GM21528 (cell line): ENCODE results near the gene PIGO.

ENCODE experiments used
- ATAC-seq: cut with Tn5 transposase; IDR thresholded peaks from one replicate; pipeline ENCODE4 v1.9.1; 2021; ENCODE audit warnings: mild to moderate bottlenecking, moderate library complexity; ENCODE audit not compliant: unreplicated experiment, low FRiP score

PIGO gene

GRCh38 chr9:35107297-35108290 is 11.2 kb upstream of the PIGO start:
- ATAC-seq: no peak

- ATAC-seq: no peak
Observed at GRCh38 chr9:35106343-35106730, 9.9 kb upstream of the PIGO start.

- ATAC-seq: no peak
Observed at GRCh38 chr9:35105571-35106342, 9.4 kb upstream of the PIGO start.

GRCh38 chr9:35105126-35105525 is 8.7 kb upstream of the PIGO start:
- no peak for ATAC-seq

GRCh38 chr9:35104586-35104985 is 8.2 kb upstream of the PIGO start:
- no peak for ATAC-seq

- no peak for ATAC-seq
Observed at GRCh38 chr9:35103660-35104191, 7.3 kb upstream of the PIGO start.

- peak; percentile 83 for ATAC-seq
Observed at GRCh38 chr9:35102769-35103659, 6.6 kb upstream of the PIGO start, which contains the start of gene STOML2. Gene STOML2, minus strand, starts transcription at chr9:35103131. Its CDS starts 37 bp downstream, at chr9:35103094.

- ATAC-seq: peak; percentile 3
Observed at GRCh38 chr9:35102465-35102768, 6.0 kb upstream of the PIGO start.

- ATAC-seq: no peak
Observed at GRCh38 chr9:35097573-35097972, 1.2 kb upstream of the PIGO start.

GRCh38 chr9:35091536-35091935 is 4.9 kb downstream of the PIGO start:
- no peak for ATAC-seq

GRCh38 chr9:35089434-35089833 is 7.0 kb downstream of the PIGO start:
- ATAC-seq: no peak

- no peak for ATAC-seq
Observed at GRCh38 chr9:35085078-35085477, 11.3 kb downstream of the PIGO start.

- ATAC-seq: peak; percentile 83
Observed at GRCh38 chr9:35079426-35080341, 16.7 kb downstream of the PIGO start, which contains the start of gene FANCG. Gene FANCG, minus strand, starts transcription at chr9:35079942. Its CDS starts 418 bp downstream, at chr9:35079524.

GRCh38 chr9:35079041-35079425 is 17.4 kb downstream of the PIGO start:
- peak; percentile 10 for ATAC-seq

GRCh38 chr9:35078066-35078465 is 18.3 kb downstream of the PIGO start:
- ATAC-seq: no peak

- ATAC-seq: no peak
Observed at GRCh38 chr9:35076848-35077247, 19.5 kb downstream of the PIGO start.

- no peak for ATAC-seq
Observed at GRCh38 chr9:35075358-35075757, 21.0 kb downstream of the PIGO start.

- no peak for ATAC-seq
Observed at GRCh38 chr9:35074791-35075190, 21.6 kb downstream of the PIGO start.

- no peak for ATAC-seq
Observed at GRCh38 chr9:35074141-35074540, 22.2 kb downstream of the PIGO start.
